Glutamatergic neuron (in vitro differentiated cells): ENCODE measurements around the gene EEF2K. TPM values are rescaled to one million over a fixed set of nuclear protein-coding genes. Genes with fewer than 3 reads are reported as not detected.

Experiments
- DNase-seq: peaks from one replicate; pipeline ENCODE4 v3.0.0; 2022
- H3K27ac Mint-ChIP-seq: one replicate; pipeline ENCODE4 v1.8.0; 2020; ENCODE audit warnings: mild to moderate bottlenecking, mixed read lengths, inconsistent platforms; ENCODE audit not compliant: unreplicated experiment
- H3K27me3 Mint-ChIP-seq: one replicate; pipeline ENCODE4 v1.8.0; 2020; ENCODE audit warnings: mild to moderate bottlenecking, moderate library complexity, mixed read lengths, inconsistent platforms; ENCODE audit not compliant: unreplicated experiment
- H3K36me3 Mint-ChIP-seq: one replicate; pipeline ENCODE4 v1.8.0; 2020; ENCODE audit warnings: mild to moderate bottlenecking, mixed read lengths, inconsistent platforms; ENCODE audit not compliant: unreplicated experiment
- H3K4me1 Mint-ChIP-seq: one replicate; pipeline ENCODE4 v1.8.0; 2020; ENCODE audit warnings: mild to moderate bottlenecking, low read depth, mixed read lengths, inconsistent platforms; ENCODE audit not compliant: unreplicated experiment
- H3K4me3 Mint-ChIP-seq: one replicate; pipeline ENCODE4 v1.8.0; 2020; ENCODE audit warnings: mild to moderate bottlenecking, mixed read lengths, inconsistent platforms; ENCODE audit not compliant: unreplicated experiment
- H3K9me3 Mint-ChIP-seq: one replicate; pipeline ENCODE4 v1.8.0; 2020; ENCODE audit warnings: mild to moderate bottlenecking, moderate library complexity, mixed read lengths, inconsistent platforms; ENCODE audit not compliant: unreplicated experiment
- total RNA-seq: library from RNA; stranded (reverse); fragmentation: NEBNext Ultra II Directional; extraction: Animal tissue kit (Norgen Biotek cat#: 25700); gene quantifications from one replicate; pipeline ENCODE4 v1.2.1, GENCODE V29; 2021; ENCODE audit not compliant: unreplicated experiment
- TF ChIP-seq, protein P1 (sequence below): fragments of 200-600 bp; sonication (generic); IDR thresholded peaks from one replicate; pipeline ENCODE4 v1.5.0; 2021; ENCODE audit not compliant: partially characterized antibody, unreplicated experiment

Gene EEF2K
- total RNA-seq, 1 donor from 2014 or later, result 40.2 TPM

DNA sequence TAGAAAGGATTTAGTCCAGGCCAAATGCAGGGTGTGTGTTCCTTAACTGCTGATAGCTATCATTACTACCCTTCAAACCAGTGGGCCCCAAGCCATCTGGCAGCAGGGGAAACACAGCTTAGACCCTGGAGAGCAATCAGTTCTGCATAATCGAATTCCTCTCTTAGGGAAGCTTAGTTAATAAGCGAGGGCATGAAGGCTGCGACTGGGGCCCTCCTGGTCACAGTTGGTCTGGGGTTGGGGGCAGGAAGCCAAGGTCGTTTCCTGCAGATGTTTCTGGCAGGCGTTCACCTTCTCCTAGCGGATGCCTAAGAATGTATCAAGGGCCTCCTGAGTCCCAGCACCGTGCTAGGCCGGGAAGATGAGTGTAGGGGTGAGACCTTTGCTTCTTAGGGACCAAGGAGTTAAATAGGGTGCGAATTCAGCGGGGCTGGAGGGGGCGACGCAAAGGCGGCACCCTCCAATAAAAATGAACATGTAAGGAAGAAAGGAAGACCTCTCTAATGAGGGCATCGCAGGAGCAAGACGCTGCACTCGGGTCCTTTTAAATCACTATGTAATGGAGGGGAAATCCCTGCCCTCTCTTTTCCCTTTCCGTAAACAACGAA, 16.5 kb upstream of the EEF2K start:
- H3K36me3 Mint-ChIP-seq, result no peaks in the 10 kb centered on the region
- peaks cover 2% of the 10 kb centered on the region for H3K27me3 Mint-ChIP-seq
- peaks cover 12% of the 10 kb centered on the region for H3K4me1 Mint-ChIP-seq
- peaks cover 7% of the 10 kb centered on the region for H3K9me3 Mint-ChIP-seq
- peak overlapping the region; percentile 92 for H3K27ac Mint-ChIP-seq
- H3K4me3 Mint-ChIP-seq, result peak overlapping the region; percentile 96
- TF ChIP-seq, protein P1, sequence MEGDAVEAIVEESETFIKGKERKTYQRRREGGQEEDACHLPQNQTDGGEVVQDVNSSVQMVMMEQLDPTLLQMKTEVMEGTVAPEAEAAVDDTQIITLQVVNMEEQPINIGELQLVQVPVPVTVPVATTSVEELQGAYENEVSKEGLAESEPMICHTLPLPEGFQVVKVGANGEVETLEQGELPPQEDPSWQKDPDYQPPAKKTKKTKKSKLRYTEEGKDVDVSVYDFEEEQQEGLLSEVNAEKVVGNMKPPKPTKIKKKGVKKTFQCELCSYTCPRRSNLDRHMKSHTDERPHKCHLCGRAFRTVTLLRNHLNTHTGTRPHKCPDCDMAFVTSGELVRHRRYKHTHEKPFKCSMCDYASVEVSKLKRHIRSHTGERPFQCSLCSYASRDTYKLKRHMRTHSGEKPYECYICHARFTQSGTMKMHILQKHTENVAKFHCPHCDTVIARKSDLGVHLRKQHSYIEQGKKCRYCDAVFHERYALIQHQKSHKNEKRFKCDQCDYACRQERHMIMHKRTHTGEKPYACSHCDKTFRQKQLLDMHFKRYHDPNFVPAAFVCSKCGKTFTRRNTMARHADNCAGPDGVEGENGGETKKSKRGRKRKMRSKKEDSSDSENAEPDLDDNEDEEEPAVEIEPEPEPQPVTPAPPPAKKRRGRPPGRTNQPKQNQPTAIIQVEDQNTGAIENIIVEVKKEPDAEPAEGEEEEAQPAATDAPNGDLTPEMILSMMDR, result no peak
- DNase-seq, result peak; percentile 68

DNA sequence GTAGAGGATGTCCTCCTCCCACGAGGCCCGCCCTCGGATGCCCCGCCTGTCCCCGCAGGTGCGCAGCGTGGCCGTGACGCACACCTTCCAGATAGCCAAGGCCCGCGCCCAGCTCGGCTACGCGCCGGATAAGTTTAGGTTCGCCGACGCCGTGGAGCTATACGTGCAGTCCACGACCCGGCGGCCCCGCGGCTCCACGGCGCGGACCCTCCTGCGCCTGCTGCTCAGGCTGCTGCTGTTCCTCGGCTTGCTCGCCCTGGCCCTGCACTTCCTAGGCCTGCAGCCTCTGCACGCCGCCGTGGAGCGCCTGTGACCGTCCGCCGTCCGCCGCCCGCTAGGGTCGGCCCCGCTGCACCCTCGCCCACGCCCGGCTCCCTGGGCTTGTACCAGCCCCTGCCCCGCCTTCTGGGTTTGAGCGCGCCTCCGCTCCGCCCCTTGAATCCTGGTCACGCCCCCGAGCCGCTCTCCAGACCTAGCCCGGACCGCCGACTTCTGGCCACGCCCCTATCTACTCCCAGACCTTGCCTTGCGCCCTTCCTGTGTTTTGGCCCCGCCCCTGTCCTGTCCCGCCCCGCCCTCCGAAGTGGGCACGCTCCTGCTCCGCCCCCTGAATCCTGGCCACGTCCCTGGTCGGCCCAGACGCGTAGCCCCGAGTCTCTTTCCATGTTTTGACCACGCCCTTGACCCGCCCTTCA, 15.8 kb upstream of the EEF2K start:
- peak; percentile 100 for DNase-seq
- H3K36me3 Mint-ChIP-seq, result no peaks in the 10 kb centered on the region
- H3K27ac Mint-ChIP-seq, result no peak overlapping the region
- H3K4me1 Mint-ChIP-seq, result peaks cover 12% of the 10 kb centered on the region
- H3K9me3 Mint-ChIP-seq, result peaks cover 11% of the 10 kb centered on the region
- TF ChIP-seq, protein P1, result no peak
- peaks cover 6% of the 10 kb centered on the region for H3K27me3 Mint-ChIP-seq
- H3K4me3 Mint-ChIP-seq, result peak overlapping the region; percentile 96

DNA sequence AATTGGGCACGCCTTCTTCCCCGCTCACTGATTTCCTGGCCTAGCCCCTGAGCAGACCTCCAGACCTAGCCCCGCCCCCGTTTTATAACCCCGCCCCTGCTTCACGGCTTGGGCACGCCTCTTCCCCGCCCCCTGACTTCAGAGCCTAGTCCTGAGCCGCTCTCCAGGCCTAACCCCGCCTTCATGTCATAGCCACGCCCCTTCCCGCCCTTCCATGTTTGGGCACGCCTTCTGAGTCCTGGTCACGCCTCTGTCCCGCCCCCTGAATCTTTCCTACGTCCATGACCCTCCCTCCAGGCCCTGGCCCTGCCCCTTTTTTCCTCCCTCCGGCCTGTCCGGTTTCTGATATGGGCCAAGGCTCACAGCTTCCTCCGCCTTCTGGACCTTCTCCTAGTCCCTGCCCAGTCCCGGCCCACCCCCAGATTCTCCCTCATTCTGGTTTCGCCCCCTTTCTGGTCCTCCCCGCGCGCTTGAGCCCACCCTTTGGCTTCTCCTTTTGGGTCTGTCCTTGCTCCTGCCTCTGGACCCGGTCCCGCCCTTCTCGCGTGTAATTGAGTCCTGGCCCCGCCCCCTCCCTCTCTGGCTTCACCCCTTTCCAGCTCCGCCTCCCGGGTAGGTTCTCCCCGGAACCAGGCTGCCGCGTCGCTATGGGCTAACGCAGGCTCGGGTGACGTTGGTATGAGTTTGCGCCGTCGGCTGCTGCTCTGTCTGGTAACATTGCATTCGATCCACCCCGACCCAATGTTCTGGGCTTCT, 15.1 kb upstream of the EEF2K start:
- peaks cover 12% of the 10 kb centered on the region for H3K27me3 Mint-ChIP-seq
- TF ChIP-seq, protein P1, result no peak
- H3K27ac Mint-ChIP-seq, result peak overlapping the region; percentile 92
- peaks cover 5% of the 10 kb centered on the region for H3K36me3 Mint-ChIP-seq
- peaks cover 18% of the 10 kb centered on the region for H3K9me3 Mint-ChIP-seq
- DNase-seq, result peak; percentile 97
- H3K4me3 Mint-ChIP-seq, result peak overlapping the region; percentile 96
- H3K4me1 Mint-ChIP-seq, result peaks cover 12% of the 10 kb centered on the region

DNA sequence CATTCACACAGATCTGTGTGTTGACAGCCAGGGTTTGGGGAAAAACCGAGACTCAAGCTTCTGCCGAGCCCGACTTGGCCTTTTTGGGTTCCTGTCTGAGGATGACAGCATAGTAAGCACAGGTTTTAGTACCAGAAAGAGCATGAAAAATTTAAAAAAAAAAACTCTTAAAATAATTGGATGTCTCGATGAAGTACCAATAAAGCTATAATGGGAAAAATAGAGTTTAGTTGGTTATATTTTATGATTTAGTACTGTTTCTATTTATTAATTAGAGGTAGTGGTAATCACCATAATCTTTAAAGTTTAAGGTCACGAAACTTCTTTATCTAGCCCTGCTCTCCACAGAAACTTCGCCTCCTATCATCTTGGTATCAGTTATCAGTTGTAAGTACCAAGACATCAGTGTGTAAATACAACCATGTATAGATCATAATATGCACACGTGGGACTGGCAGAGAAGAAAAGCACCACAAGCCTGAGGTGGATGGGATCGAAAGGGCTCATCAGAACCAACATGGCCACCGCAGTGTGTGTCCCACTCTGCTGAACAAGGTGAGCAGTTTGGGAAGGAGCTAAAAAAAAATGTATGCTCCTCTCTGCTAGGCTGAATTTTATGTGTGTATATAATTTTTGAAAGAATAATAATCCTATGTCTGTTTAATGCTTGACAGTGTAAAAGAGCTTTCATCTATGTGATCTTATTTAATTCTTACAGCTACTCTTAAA, 14.4 kb upstream of the EEF2K start:
- DNase-seq, result no peak
- Mint-ChIP-seq H3K9me3 (peaks cover 20% of the 10 kb centered on the region), H3K27me3 (peaks cover 15% of the 10 kb centered on the region), H3K4me3 (peak overlapping the region; percentile 96), H3K36me3 (peaks cover 5% of the 10 kb centered on the region), H3K27ac (peak overlapping the region; percentile 80), H3K4me1 (peaks cover 12% of the 10 kb centered on the region)
- TF ChIP-seq, protein P1, result no peak
